A549 (cell line): ENCODE results near the gene FAF1.

ENCODE experiments used
- HMGXB4 ChIP-seq: fragments of 250-450 bp; sonication (Bioruptor Pico); IDR thresholded peaks from 2 replicates; pipeline ENCODE4 v1.5.0; 2021; ENCODE audit warnings: mild to moderate bottlenecking, moderate library complexity, borderline replicate concordance
- TFCP2L1 ChIP-seq: fragments of 250-450 bp; sonication (Bioruptor Pico); IDR thresholded peaks from 2 replicates; pipeline ENCODE4 v1.5.0; 2021; ENCODE audit warnings: mild to moderate bottlenecking
- TF ChIP-seq, protein P1 (sequence below): fragments of >200 bp; sonication (Bioruptor Twin); formaldehyde crosslinking; IDR thresholded peaks from 3 replicates; pipeline ENCODE4 v1.5.1; 2016

GRCh38 chr1:50966991-50967390 lies 6.9 kb upstream of the FAF1 start:
- TF ChIP-seq, protein P1, sequence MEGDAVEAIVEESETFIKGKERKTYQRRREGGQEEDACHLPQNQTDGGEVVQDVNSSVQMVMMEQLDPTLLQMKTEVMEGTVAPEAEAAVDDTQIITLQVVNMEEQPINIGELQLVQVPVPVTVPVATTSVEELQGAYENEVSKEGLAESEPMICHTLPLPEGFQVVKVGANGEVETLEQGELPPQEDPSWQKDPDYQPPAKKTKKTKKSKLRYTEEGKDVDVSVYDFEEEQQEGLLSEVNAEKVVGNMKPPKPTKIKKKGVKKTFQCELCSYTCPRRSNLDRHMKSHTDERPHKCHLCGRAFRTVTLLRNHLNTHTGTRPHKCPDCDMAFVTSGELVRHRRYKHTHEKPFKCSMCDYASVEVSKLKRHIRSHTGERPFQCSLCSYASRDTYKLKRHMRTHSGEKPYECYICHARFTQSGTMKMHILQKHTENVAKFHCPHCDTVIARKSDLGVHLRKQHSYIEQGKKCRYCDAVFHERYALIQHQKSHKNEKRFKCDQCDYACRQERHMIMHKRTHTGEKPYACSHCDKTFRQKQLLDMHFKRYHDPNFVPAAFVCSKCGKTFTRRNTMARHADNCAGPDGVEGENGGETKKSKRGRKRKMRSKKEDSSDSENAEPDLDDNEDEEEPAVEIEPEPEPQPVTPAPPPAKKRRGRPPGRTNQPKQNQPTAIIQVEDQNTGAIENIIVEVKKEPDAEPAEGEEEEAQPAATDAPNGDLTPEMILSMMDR: no peak
- no peak for TF ChIP-seq TFCP2L1 (CRISPR knock-in tag)
- no peak for TF ChIP-seq HMGXB4 (CRISPR knock-in tag)
